Left lung (tissue), 10 donors: ENCODE measurements around the gene RAB11B. TPM values are rescaled to one million over a fixed set of nuclear protein-coding genes. Genes with fewer than 3 reads are reported as not detected.

Experiments
- ATAC-seq: fragments of 200-7000 bp; cut with Tn5 transposase; one replicate; pipeline ENCODE4 v1.9.1; 2020; ENCODE audit warnings: moderate library complexity
- DNase-seq, 4 donors: peaks; one replicate each; pipeline ENCODE4 v3.0.0-alpha.2; 2013 to 2020
- H3K27ac ChIP-seq, 2 donors: fragments of 200-600 bp; sonication (generic) in 1 of 2; one replicate each; pipeline versions ENCODE4 v1.5.0 to v1.8.0; 2020 to 2021
- H3K27me3 ChIP-seq, 2 donors: fragments of 200-600 bp; sonication (generic) in 1 of 2; one replicate each; pipeline versions ENCODE4 v1.5.0 to v1.8.0; 2020 to 2021
- H3K36me3 ChIP-seq, 2 donors: fragments of 200-600 bp; sonication (generic) in 1 of 2; one replicate each; pipeline versions ENCODE4 v1.5.0 to v1.8.0; 2020 to 2021
- H3K4me1 ChIP-seq, 2 donors: fragments of 200-600 bp; one replicate each; pipeline ENCODE4 v1.8.0; 2021
- H3K4me3 ChIP-seq, 2 donors: fragments of 200-600 bp; sonication (generic) in 1 of 2; one replicate each; pipeline versions ENCODE4 v1.5.0 to v1.8.0; 2020 to 2021; ENCODE audit warnings: mild to moderate bottlenecking in 1 of 2
- H3K9me3 ChIP-seq, 2 donors: fragments of 200-600 bp; sonication (generic) in 1 of 2; one replicate each; pipeline versions ENCODE4 v1.5.0 to v1.8.0; 2020 to 2021
- CTCF ChIP-seq, 2 donors: fragments of 200-600 bp; sonication (generic) in 1 of 2; IDR thresholded peaks; one replicate each; pipeline versions ENCODE4 v1.5.0 to v1.8.0; 2021; ENCODE audit warnings: antibody characterized with exemption in 2 of 2
- intact Hi-C, 2 donors: fragments of 100-400 bp; cut with DNase I; formaldehyde crosslinking; loops; one replicate each; pipeline versions ENCODE4 v1.11.2 to v1.14.2; 2022
- polyA plus RNA-seq, 6 donors: library from polyadenylated mRNA; unstranded; fragments of 120-200 nt; gene quantifications; one replicate each; pipeline ENCODE4 v1.2.1, GENCODE V29; 2013; ENCODE audit not compliant: insufficient read length in 6 of 6
- total RNA-seq, 2 donors: library from RNA; stranded (reverse); fragmentation: NEBNext Ultra II Directional; extraction: Animal tissue kit (Norgen Biotek cat#: 25700); gene quantifications; one replicate each; pipeline ENCODE4 v1.2.1, GENCODE V29; 2021
- donor health status: DM: no; HTN: yes; CAD: no.
- donor health status: DM: no; HTN: no; CAD: no.

Gene RAB11B
- total and polyA plus RNA-seq, 8 donors, result 91.6 to 137 (median 129) TPM

GRCh38 chr19:8357007-8357521 is 33.1 kb upstream of the RAB11B start:
- peaks cover 0 to 14% of the 10 kb centered on the region in 2 donors for H3K27me3 ChIP-seq
- no peak for ATAC-seq
- no peak overlapping the region for H3K27ac ChIP-seq
- intact Hi-C loops, result loop anchor here in 1 of 2 donors (5.0 kb wide), 1 partner anchor 145 kb away; the partner anchor contains the start of gene PRAM1
- no peak for TF ChIP-seq CTCF (IDR thresholded peaks at IDR 0.05)
- H3K4me1 ChIP-seq, result peaks cover 11 to 65% of the 10 kb centered on the region in 2 donors
- no peaks in the 10 kb centered on the region for H3K36me3 ChIP-seq
- H3K9me3 ChIP-seq, result no peaks in the 10 kb centered on the region
- H3K4me3 ChIP-seq, result no peak overlapping the region
- DNase-seq, result peak in 1 of 4 donors; percentile 13

- intact Hi-C loops, result loop anchor here in 1 of 2 donors (5.0 kb wide), 1 partner anchor 143 kb away; the partner anchor contains the start of gene PRAM1
- ATAC-seq (no peak), DNase-seq (peak in 1 of 4 donors; percentile 2)
- TF ChIP-seq CTCF (IDR thresholded peaks at IDR 0.05), result no peak
- no peak overlapping the region for H3K4me3 ChIP-seq
- peaks cover 0 to 21% of the 10 kb centered on the region in 2 donors for H3K27me3 ChIP-seq
- H3K9me3 ChIP-seq, result no peaks in the 10 kb centered on the region
- peaks cover 22 to 67% of the 10 kb centered on the region in 2 donors for H3K4me1 ChIP-seq
- no peak overlapping the region for H3K27ac ChIP-seq
- H3K36me3 ChIP-seq, result no peaks in the 10 kb centered on the region
These were observed 31.2 kb upstream of the RAB11B start for GRCh38 chr19:8358948-8359347.

GRCh38 chr19:8360196-8360595 is 30.0 kb upstream of the RAB11B start:
- no peak for TF ChIP-seq CTCF (IDR thresholded peaks at IDR 0.05)
- H3K4me1 ChIP-seq, result peaks cover 26 to 66% of the 10 kb centered on the region in 2 donors

GRCh38 chr19:8361921-8362793 is 28.0 kb upstream of the RAB11B start:
- Histone ChIP-seq H3K4me3 (no peak overlapping the region), H3K27ac (peak overlapping the region; percentile 76 to 78), H3K9me3 (no peaks in the 10 kb centered on the region), H3K36me3 (no peaks in the 10 kb centered on the region), H3K27me3 (peaks cover 0 to 53% of the 10 kb centered on the region in 2 donors), H3K4me1 (peaks cover 26 to 66% of the 10 kb centered on the region in 2 donors)
- intact Hi-C loops, result no loop called here
- ATAC-seq (peak; percentile 82), DNase-seq (peak; percentile 80 to 95 (median 92))
- no peak for TF ChIP-seq CTCF (IDR thresholded peaks at IDR 0.05)

More at GRCh38 chr19:8360196-8360595, 30.0 kb upstream of the RAB11B start:
- H3K4me3 ChIP-seq, result no peak overlapping the region
- H3K27me3 ChIP-seq, result peaks cover 0 to 34% of the 10 kb centered on the region in 2 donors
- H3K36me3 ChIP-seq, result no peaks in the 10 kb centered on the region
- DNase-seq (peak in 1 of 4 donors; percentile 5), ATAC-seq (no peak)
- H3K9me3 ChIP-seq, result no peaks in the 10 kb centered on the region
- no peak overlapping the region for H3K27ac ChIP-seq
- intact Hi-C loops, result no loop called here
